ENCODE results near the gene KLHL21.

DNA sequence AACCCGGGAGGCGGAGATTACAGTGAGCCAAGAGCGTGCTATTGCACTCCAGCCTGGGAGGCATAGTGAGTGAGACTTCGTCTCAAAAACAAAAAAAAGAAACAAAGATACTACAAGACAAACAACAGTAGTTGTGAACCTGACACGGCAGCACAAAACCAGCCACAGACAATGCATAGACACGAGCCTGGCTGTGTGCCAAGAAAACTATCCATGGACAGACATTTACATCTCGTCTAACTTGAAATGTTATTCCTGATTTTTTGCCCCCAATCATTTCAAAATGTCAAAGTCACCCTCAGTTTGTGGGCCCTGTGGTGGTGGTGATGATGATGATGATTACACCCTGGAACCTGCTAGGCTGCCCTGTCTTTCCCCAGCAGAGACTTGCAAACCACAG, 6.3 kb downstream of the KLHL21 start:
- TF ChIP-seq CTCF (conservative IDR thresholded peaks at IDR 0.05; ENCODE audit: low read depth, low read length) (no peak), MAFK (IDR thresholded peaks at IDR 0.05; ENCODE audit: low read depth, low read length) (no peak), POLR2A (IDR thresholded peaks at IDR 0.05; ENCODE audit: low read depth, low read length) (no peak), RCOR1 (IDR thresholded peaks at IDR 0.05; ENCODE audit: insufficient replicate concordance, low read length) (no peak), SMC3 (IDR thresholded peaks at IDR 0.05; ENCODE audit: low read depth, low read length) (no peak), FOS (IDR thresholded peaks at IDR 0.05; ENCODE audit: low read depth, low read length) (no peak), MXI1 (IDR thresholded peaks at IDR 0.05; ENCODE audit: borderline replicate concordance, low read depth, low read length) (no peak), RAD21 (IDR thresholded peaks at IDR 0.05; ENCODE audit: low read length) (no peak), MAZ (IDR thresholded peaks at IDR 0.05; ENCODE audit: borderline replicate concordance, low read depth, low read length) (no peak), BHLHE40 (IDR thresholded peaks at IDR 0.05; ENCODE audit: low read depth, low read length) (no peak), NFE2L2 (IDR thresholded peaks at IDR 0.05; ENCODE audit: low read depth, low read length) (no peak)
- TF ChIP-seq, protein P1, sequence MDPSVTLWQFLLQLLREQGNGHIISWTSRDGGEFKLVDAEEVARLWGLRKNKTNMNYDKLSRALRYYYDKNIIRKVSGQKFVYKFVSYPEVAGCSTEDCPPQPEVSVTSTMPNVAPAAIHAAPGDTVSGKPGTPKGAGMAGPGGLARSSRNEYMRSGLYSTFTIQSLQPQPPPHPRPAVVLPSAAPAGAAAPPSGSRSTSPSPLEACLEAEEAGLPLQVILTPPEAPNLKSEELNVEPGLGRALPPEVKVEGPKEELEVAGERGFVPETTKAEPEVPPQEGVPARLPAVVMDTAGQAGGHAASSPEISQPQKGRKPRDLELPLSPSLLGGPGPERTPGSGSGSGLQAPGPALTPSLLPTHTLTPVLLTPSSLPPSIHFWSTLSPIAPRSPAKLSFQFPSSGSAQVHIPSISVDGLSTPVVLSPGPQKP (IDR thresholded peaks at IDR 0.05; ENCODE audit: borderline replicate concordance, low read depth, low read length) = no peak
